Fibroblast of skin of back (primary cell): ENCODE data around the gene MYBL2.
A peak's percentile ranks its signal among the peaks of the same experiment; 100 is the strongest.
"Not testable (repeated sequence)": the region's sequence is repeated elsewhere in the genome, so short reads cannot be mapped to it uniquely, and the experiment has no call there.

Source experiments
- DNase-seq: peaks from one replicate; pipeline ENCODE4 v3.0.0-alpha.2; 2013

Gene MYBL2

GRCh38 chr20:43752561-43753301 lies 85.8 kb downstream of the MYBL2 start:
- peak; percentile 83 for DNase-seq

DNA sequence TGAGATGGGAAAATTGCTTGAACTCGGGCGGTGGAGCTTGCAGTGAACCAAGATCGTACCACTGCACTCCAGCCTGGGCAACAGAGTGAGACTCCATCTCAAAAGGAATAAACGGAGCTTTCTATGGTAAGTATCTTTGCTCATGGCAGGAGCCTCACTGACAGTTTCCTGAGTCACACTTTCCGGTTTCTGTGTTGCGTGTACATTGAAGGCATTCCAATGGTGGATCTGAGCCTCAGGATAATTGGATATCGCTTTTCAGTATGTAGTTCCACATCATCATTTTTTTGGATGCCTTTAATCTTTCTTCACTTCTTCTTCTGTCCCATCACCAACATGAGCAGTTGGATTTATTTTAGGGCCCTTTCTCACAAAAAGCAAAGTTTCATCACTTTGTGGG lies 88.5 kb downstream of the MYBL2 start:
- DNase-seq = peak; percentile 67

GRCh38 chr20:43755851-43756250 lies 88.9 kb downstream of the MYBL2 start:
- DNase-seq = peak; percentile 70

GRCh38 chr20:43757888-43758287 lies 91.0 kb downstream of the MYBL2 start:
- not testable (repeated sequence) for DNase-seq

GRCh38 chr20:43761386-43762340 lies 94.7 kb downstream of the MYBL2 start:
- DNase-seq = no peak

DNA sequence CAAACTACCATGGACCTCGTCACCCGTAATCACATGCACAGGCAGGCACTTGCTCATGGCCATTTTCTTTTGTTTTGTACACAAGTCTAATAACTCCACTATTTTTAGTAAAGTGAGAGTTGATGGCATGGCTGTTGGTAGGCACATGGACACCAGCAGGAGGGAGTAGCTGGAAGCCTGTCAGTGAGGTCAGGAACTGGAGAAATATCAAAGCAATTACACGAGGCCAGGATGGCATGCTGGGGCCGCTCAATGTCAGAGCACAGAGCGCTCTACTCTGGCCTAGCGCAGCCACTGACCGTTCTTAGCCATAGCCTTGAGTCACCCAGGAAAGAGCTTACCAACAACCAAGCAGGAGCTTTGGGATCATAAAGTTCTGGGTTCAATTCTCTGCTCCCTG lies 96.0 kb downstream of the MYBL2 start:
- DNase-seq = no peak

DNA sequence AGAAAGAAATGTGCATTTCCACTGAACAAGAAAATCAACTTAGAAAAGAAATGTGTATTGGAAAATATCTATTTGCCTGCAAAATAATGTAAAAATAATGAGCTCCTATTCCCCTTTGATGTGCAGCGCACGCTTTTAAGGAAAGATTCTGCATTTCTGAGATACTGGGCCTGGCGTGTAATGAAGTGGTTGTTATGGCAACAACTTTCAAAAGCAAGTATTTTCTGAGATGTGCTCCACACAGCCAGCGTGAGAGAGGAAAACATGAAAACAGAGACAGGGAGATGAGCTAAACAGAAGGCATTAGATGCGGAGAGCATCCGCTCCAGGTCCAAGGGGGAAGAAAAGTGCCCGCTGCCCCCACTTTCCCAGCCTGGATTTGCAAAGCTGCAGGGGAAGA lies 99.0 kb downstream of the MYBL2 start:
- no peak for DNase-seq
